HG03378 (cell line): ENCODE data around the gene GLB1L.

Source experiments
- ATAC-seq: cut with Tn5 transposase; IDR thresholded peaks from one replicate; pipeline ENCODE4 v1.9.1; 2021; ENCODE audit warnings: mild to moderate bottlenecking, moderate library complexity; ENCODE audit not compliant: unreplicated experiment

GLB1L gene

GRCh38 chr2:219253753-219254589 lies 8.7 kb upstream of the GLB1L start, which contains the start of gene TUBA4A:
TUBA4A (minus strand) TSS chr2:219253918; CDS start chr2:219253858, 60 bp downstream.
- ATAC-seq: peak; percentile 32

- ATAC-seq: no peak
Measured at GRCh38 chr2:219252900-219253752, 7.9 kb upstream of the GLB1L start, which contains the start of gene TUBA4B. TUBA4B (plus strand) TSS chr2:219253243; CDS start chr2:219253408, 165 bp downstream.

GRCh38 chr2:219252570-219252899 lies 7.3 kb upstream of the GLB1L start:
- ATAC-seq: no peak

GRCh38 chr2:219252084-219252483 lies 6.8 kb upstream of the GLB1L start:
- no peak for ATAC-seq

GRCh38 chr2:219251656-219252055 lies 6.4 kb upstream of the GLB1L start:
- no peak for ATAC-seq

- ATAC-seq: no peak
Measured at GRCh38 chr2:219250049-219250781, 5.0 kb upstream of the GLB1L start.

GRCh38 chr2:219249203-219249980 lies 4.1 kb upstream of the GLB1L start:
- peak; percentile 43 for ATAC-seq

- no peak for ATAC-seq
Measured at GRCh38 chr2:219248845-219249202, 3.6 kb upstream of the GLB1L start.

GRCh38 chr2:219247678-219248642 lies 2.7 kb upstream of the GLB1L start:
- no peak for ATAC-seq

- no peak for ATAC-seq
Measured at GRCh38 chr2:219246559-219246958, 1.3 kb upstream of the GLB1L start.

- no peak for ATAC-seq
Measured at GRCh38 chr2:219245899-219246230, 621 bp upstream of the GLB1L start.

GRCh38 chr2:219244789-219245147 lies 476 bp downstream of the GLB1L start:
- ATAC-seq: no peak

GRCh38 chr2:219243291-219243761 lies 1.9 kb downstream of the GLB1L start:
- no peak for ATAC-seq

- ATAC-seq: no peak
Measured at GRCh38 chr2:219234331-219234730, 10.9 kb downstream of the GLB1L start.

- peak; percentile 6 for ATAC-seq
Measured at GRCh38 chr2:219230059-219230540, 15.1 kb downstream of the GLB1L start.

- ATAC-seq: peak; percentile 94
Measured at GRCh38 chr2:219229305-219230058, 15.8 kb downstream of the GLB1L start, which contains the start of the genes ANKZF1 and ATG9A. ANKZF1 (plus strand) TSS chr2:219229806; CDS start chr2:219230258, 452 bp downstream. ATG9A (minus strand) TSS chr2:219229636; CDS start chr2:219228024, 1,612 bp downstream.

GRCh38 chr2:219228911-219229304 lies 16.3 kb downstream of the GLB1L start:
- peak; percentile 6 for ATAC-seq
